PFSK-1 (cell line): ENCODE results near the gene KCNJ5.

Experiments
- POLR2AphosphoS5 ChIP-seq: IDR thresholded peaks from 2 replicates; pipeline ENCODE4 v1.6.1; 2012; ENCODE audit warnings: low read depth, mild to moderate bottlenecking, control low read depth, low read length, moderate library complexity
- REST ChIP-seq, 2 experiments: IDR thresholded peaks; 2 replicates each; pipeline versions ENCODE4 v1.6.1 to v1.8.0; 2011 to 2012; ENCODE audit warnings: low read depth in 2 of 2, low read length in 2 of 2, control low read depth in 1 of 2, inconsistent platforms in 1 of 2, mild to moderate bottlenecking in 1 of 2, moderate library complexity in 1 of 2; ENCODE audit not compliant: insufficient read depth in 1 of 2

GRCh38 chr11:128911239-128911638 is 20.1 kb downstream of the KCNJ5 start:
- TF ChIP-seq POLR2AphosphoS5 (no peak), REST (IDR thresholded peaks at IDR 0.05; ENCODE audit: insufficient read depth in 1 of 2, low read depth in 2 of 2, low read length in 2 of 2) (no peak)
